Caco-2 (cell line): ENCODE data around the gene MCRIP2. TPM values are rescaled to one million over a fixed set of nuclear protein-coding genes. Genes with fewer than 3 reads are reported as not detected.
A peak's percentile ranks its signal among the peaks of the same experiment; 100 is the strongest.

ENCODE experiments used
- BruUV-seq: library from RNA; stranded (reverse); fragments of 400-500 nt; replicated peaks from 2 replicates; lab custom pipeline; 2021; lab: Mats Ljungman, UMichigan
- CTCF ChIA-PET: fragments of 300-600 bp; sonication (Branson Sonifier 250); formaldehyde crosslinking; loops from one replicate; lab custom pipeline; 2022; ENCODE audit warnings: antibody characterized with exemption; lab: Charles Lee
- POLR2A ChIA-PET: fragments of 300-600 bp; sonication (Branson Sonifier 250); formaldehyde crosslinking; loops from one replicate; lab custom pipeline; 2022; ENCODE audit warnings: antibody characterized with exemption; lab: Charles Lee
- DNase-seq, 2 experiments: peaks; one replicate each; pipeline versions ENCODE4 v3.0.0 to v3.0.0-alpha.2; 2020 to 2022
- H3K27me3 ChIP-seq: replicated peaks from 2 replicates; pipeline ENCODE4 v1.6.0; 2011; ENCODE audit warnings: low read length; ENCODE audit not compliant: control insufficient read depth, insufficient read depth
- H3K36me3 ChIP-seq: 2 replicates; pipeline ENCODE4 v1.5.1; 2011; ENCODE audit warnings: low read length; ENCODE audit not compliant: control insufficient read depth, insufficient read depth
- H3K4me1 ChIP-seq: fragments of 250-450 bp; sonication (Bioruptor Pico); 2 replicates; pipeline ENCODE4 v1.5.1; 2020; ENCODE audit warnings: mild to moderate bottlenecking
- H3K4me3 ChIP-seq: 2 replicates; pipeline ENCODE4 v1.5.1; 2011; ENCODE audit warnings: low read depth, mild to moderate bottlenecking, control low read depth, low read length
- H3K9me3 ChIP-seq: fragments of 250-450 bp; sonication (Bioruptor Pico); 2 replicates; pipeline ENCODE4 v1.5.1; 2020; ENCODE audit warnings: mild to moderate bottlenecking, moderate library complexity
- H3K27ac Mint-ChIP-seq: one replicate; pipeline ENCODE4 v1.8.0; 2022; ENCODE audit warnings: mixed read lengths; ENCODE audit not compliant: unreplicated experiment
- H3K27me3 Mint-ChIP-seq: one replicate; pipeline ENCODE4 v1.8.0; 2022; ENCODE audit warnings: mixed read lengths; ENCODE audit not compliant: insufficient read depth, unreplicated experiment
- H3K36me3 Mint-ChIP-seq: one replicate; pipeline ENCODE4 v1.8.0; 2022; ENCODE audit warnings: mild to moderate bottlenecking, mixed read lengths; ENCODE audit not compliant: insufficient read depth, unreplicated experiment
- H3K4me1 Mint-ChIP-seq: one replicate; pipeline ENCODE4 v1.8.0; 2022; ENCODE audit warnings: low read depth, mixed read lengths; ENCODE audit not compliant: unreplicated experiment
- H3K4me3 Mint-ChIP-seq: one replicate; pipeline ENCODE4 v1.8.0; 2022; ENCODE audit warnings: mild to moderate bottlenecking, moderate library complexity, mixed read lengths; ENCODE audit not compliant: unreplicated experiment
- H3K9me3 Mint-ChIP-seq: one replicate; pipeline ENCODE4 v1.8.0; 2022; ENCODE audit warnings: mixed read lengths; ENCODE audit not compliant: unreplicated experiment
- intact Hi-C: fragments of 100-400 bp; cut with micrococcal nuclease; formaldehyde crosslinking; loops from one replicate; pipeline ENCODE4 v1.10.0; 2022; ENCODE audit not compliant: unreplicated experiment
- total RNA-seq: library from RNA; stranded (reverse); gene quantifications from 2 replicates; pipeline ENCODE4 v1.2.3, GENCODE V29; 2022
- TF ChIP-seq, protein P1 (sequence below), 2 experiments: fragments of 200-600 bp in 1 of 2; IDR thresholded peaks; 1 replicate in 1 of 2; 2 replicates in 1 of 2; pipeline versions ENCODE4 v1.5.1 to v1.8.0; 2011 to 2022; ENCODE audit warnings: antibody characterized with exemption in 1 of 2, control low read depth in 1 of 2, inconsistent platforms in 1 of 2, low read depth in 1 of 2, low read length in 1 of 2, mild to moderate bottlenecking in 1 of 2, moderate library complexity in 1 of 2; ENCODE audit not compliant: insufficient read depth in 1 of 2, severe bottlenecking in 1 of 2, unreplicated experiment in 1 of 2

MCRIP2 gene
- total RNA-seq, 1 experiment from 2014 or later = 33.0 TPM

GRCh38 chr16:647173-647902, 5.7 kb downstream of the MCRIP2 start:
- intact Hi-C loops = no loop called here
- Mint-ChIP-seq H3K27me3 (no peaks in the 10 kb centered on the region), H3K4me1 (no peaks in the 10 kb centered on the region), H3K27ac (no peak overlapping the region), H3K36me3 (peaks cover 25% of the 10 kb centered on the region), H3K4me3 (no peak overlapping the region), H3K9me3 (no peaks in the 10 kb centered on the region)
- H3K4me1 ChIP-seq = peaks cover 17% of the 10 kb centered on the region
- TF ChIP-seq, protein P1, sequence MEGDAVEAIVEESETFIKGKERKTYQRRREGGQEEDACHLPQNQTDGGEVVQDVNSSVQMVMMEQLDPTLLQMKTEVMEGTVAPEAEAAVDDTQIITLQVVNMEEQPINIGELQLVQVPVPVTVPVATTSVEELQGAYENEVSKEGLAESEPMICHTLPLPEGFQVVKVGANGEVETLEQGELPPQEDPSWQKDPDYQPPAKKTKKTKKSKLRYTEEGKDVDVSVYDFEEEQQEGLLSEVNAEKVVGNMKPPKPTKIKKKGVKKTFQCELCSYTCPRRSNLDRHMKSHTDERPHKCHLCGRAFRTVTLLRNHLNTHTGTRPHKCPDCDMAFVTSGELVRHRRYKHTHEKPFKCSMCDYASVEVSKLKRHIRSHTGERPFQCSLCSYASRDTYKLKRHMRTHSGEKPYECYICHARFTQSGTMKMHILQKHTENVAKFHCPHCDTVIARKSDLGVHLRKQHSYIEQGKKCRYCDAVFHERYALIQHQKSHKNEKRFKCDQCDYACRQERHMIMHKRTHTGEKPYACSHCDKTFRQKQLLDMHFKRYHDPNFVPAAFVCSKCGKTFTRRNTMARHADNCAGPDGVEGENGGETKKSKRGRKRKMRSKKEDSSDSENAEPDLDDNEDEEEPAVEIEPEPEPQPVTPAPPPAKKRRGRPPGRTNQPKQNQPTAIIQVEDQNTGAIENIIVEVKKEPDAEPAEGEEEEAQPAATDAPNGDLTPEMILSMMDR (IDR thresholded peaks at IDR 0.05; ENCODE audit: insufficient read depth in 1 of 2, low read depth in 1 of 2, low read length in 1 of 2, severe bottlenecking in 1 of 2, unreplicated experiment in 1 of 2) = no peak
- no TSS peak for BruUV-seq
- no peak for DNase-seq
- ChIA-PET CTCF (interaction anchor here (0.8 kb wide), 1 partner anchor 59 kb away, joined by 3 read pairs; no protein-coding TSS in a partner anchor), POLR2A (no interaction called here)
- no peak overlapping the region for H3K4me3 ChIP-seq
- H3K27me3 ChIP-seq = no peaks in the 10 kb centered on the region
- no peaks in the 10 kb centered on the region; the same call in 1 of the 2 replicates for H3K36me3 ChIP-seq
- no peaks in the 10 kb centered on the region for H3K9me3 ChIP-seq

DNA sequence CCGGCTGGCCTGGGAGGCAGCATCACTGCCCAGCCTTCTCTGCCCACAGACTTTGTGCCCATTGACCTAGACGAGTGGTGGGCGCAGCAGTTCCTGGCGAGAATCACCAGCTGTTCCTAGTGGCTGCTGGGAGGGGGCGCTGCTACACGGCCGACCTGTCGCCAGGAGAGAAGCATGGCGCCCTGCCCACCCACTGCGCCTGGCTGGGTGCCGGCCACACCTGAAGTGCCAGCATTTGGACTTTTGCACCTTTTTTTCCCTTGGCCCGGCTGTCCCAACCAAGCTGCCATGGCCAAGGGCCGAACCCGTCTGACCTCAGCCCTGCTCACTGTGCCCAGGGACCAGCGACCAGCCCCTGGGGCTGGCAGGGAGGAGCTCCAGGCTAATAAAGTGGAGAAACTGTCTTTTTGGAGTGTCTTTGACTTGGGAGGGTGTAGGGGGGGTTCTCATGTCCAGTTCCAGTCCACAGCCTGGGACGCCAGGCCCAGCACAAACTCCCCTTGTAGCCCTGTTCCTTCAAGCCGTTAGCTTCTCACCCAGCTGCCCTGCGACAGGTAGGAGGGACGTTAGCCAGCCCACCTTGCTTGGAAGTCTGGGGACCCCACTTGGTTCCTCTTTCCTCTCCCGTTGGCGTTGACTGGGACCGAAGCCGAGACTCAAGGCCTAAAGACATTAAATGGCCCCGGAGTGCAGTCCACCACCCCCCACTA, 6.6 kb downstream of the MCRIP2 start:
- H3K4me1 ChIP-seq = peaks cover 13% of the 10 kb centered on the region
- peak in 1 of 2 experiments; percentile 38 for DNase-seq
- TF ChIP-seq, protein P1 (IDR thresholded peaks at IDR 0.05; ENCODE audit: insufficient read depth in 1 of 2, low read depth in 1 of 2, low read length in 1 of 2, severe bottlenecking in 1 of 2, unreplicated experiment in 1 of 2) = peak in 1 of 2 experiments; percentile 31
- Mint-ChIP-seq H3K4me1 (no peaks in the 10 kb centered on the region), H3K4me3 (peak overlapping the region; percentile 72), H3K9me3 (no peaks in the 10 kb centered on the region), H3K27ac (peak overlapping the region; percentile 80), H3K27me3 (no peaks in the 10 kb centered on the region), H3K36me3 (peaks cover 25% of the 10 kb centered on the region)
- ChIA-PET POLR2A (interaction anchor here (1.7 kb wide), 1 partner anchor 12 kb away, joined by 5 read pairs; the partner anchor contains the start of gene METTL26), CTCF (interaction anchor here (0.8 kb wide), 1 partner anchor 59 kb away, joined by 3 read pairs; no protein-coding TSS in a partner anchor)
- H3K27me3 ChIP-seq = no peaks in the 10 kb centered on the region
- no peaks in the 10 kb centered on the region for H3K9me3 ChIP-seq
- BruUV-seq = no TSS peak
- H3K36me3 ChIP-seq = no peaks in the 10 kb centered on the region; the same call in 1 of the 2 replicates
- intact Hi-C loops = no loop called here
- peak overlapping the region; percentile 69 for H3K4me3 ChIP-seq
